ENCODE measurements around the gene PRXL2A. TPM values are rescaled to one million over a fixed set of nuclear protein-coding genes. Genes with fewer than 3 reads are reported as not detected.

Gene PRXL2A
- total RNA-seq, 1 donor, result 5.1 TPM

GRCh38 chr10:80457554-80458262, 49.4 kb downstream of the PRXL2A start:
- H4K20me1 ChIP-seq (ENCODE audit: insufficient read depth, low read length), result peaks cover 30% of the 10 kb centered on the region
- H2AFZ ChIP-seq (ENCODE audit: low read length), result no peak overlapping the region
- no peak for TF ChIP-seq CTCF (IDR thresholded peaks at IDR 0.05; ENCODE audit: extremely low read depth, low read depth, low read length)
- no peak overlapping the region for H3K4me2 ChIP-seq (ENCODE audit: insufficient read depth, low read length)
- DNase-seq (ENCODE audit: insufficient read length, low spot score, missing footprints), result peak; percentile 72
- no peak overlapping the region for H3K4me3 ChIP-seq (ENCODE audit: insufficient read depth, low read length)
- no peaks in the 10 kb centered on the region for H3K9me3 ChIP-seq (ENCODE audit: low read depth, low read length)
- no peak overlapping the region for H3K27ac ChIP-seq (ENCODE audit: low read depth, low read length)
- no peaks in the 10 kb centered on the region for H3K36me3 ChIP-seq (ENCODE audit: insufficient read depth, low read length)
- H3K79me2 ChIP-seq (ENCODE audit: insufficient read depth, low read length), result peaks cover 72% of the 10 kb centered on the region
- H3K4me1 ChIP-seq (ENCODE audit: insufficient read depth, low read length), result peaks cover 44% of the 10 kb centered on the region
- no peaks in the 10 kb centered on the region for H3K27me3 ChIP-seq (ENCODE audit: insufficient read depth, low read length)

- H3K27ac ChIP-seq (ENCODE audit: low read depth, low read length), result no peak overlapping the region
- H2AFZ ChIP-seq (ENCODE audit: low read length), result no peak overlapping the region
- peak; percentile 63 for DNase-seq (ENCODE audit: insufficient read length, low spot score, missing footprints)
- H3K36me3 ChIP-seq (ENCODE audit: insufficient read depth, low read length), result no peaks in the 10 kb centered on the region
- peaks cover 72% of the 10 kb centered on the region for H3K79me2 ChIP-seq (ENCODE audit: insufficient read depth, low read length)
- no peak for TF ChIP-seq CTCF (IDR thresholded peaks at IDR 0.05; ENCODE audit: extremely low read depth, low read depth, low read length)
- H3K27me3 ChIP-seq (ENCODE audit: insufficient read depth, low read length), result no peaks in the 10 kb centered on the region
- H3K9me3 ChIP-seq (ENCODE audit: low read depth, low read length), result no peaks in the 10 kb centered on the region
- H3K4me1 ChIP-seq (ENCODE audit: insufficient read depth, low read length), result peaks cover 50% of the 10 kb centered on the region
- H3K4me3 ChIP-seq (ENCODE audit: insufficient read depth, low read length), result no peak overlapping the region
- H3K4me2 ChIP-seq (ENCODE audit: insufficient read depth, low read length), result no peak overlapping the region
- H4K20me1 ChIP-seq (ENCODE audit: insufficient read depth, low read length), result peaks cover 31% of the 10 kb centered on the region
Measured at GRCh38 chr10:80458263-80458625, 49.9 kb downstream of the PRXL2A start.

- no peaks in the 10 kb centered on the region for H3K27me3 ChIP-seq (ENCODE audit: insufficient read depth, low read length)
- peaks cover 50% of the 10 kb centered on the region for H3K4me1 ChIP-seq (ENCODE audit: insufficient read depth, low read length)
Measured at GRCh38 chr10:80458638-80459037, 50.3 kb downstream of the PRXL2A start.

More at GRCh38 chr10:80458638-80459037, 50.3 kb downstream of the PRXL2A start:
- Histone ChIP-seq H3K79me2 (ENCODE audit: insufficient read depth, low read length) (peaks cover 74% of the 10 kb centered on the region), H3K36me3 (ENCODE audit: insufficient read depth, low read length) (no peaks in the 10 kb centered on the region), H3K4me3 (ENCODE audit: insufficient read depth, low read length) (no peak overlapping the region), H3K4me2 (ENCODE audit: insufficient read depth, low read length) (no peak overlapping the region), H3K27ac (ENCODE audit: low read depth, low read length) (no peak overlapping the region), H3K9me3 (ENCODE audit: low read depth, low read length) (no peaks in the 10 kb centered on the region), H4K20me1 (ENCODE audit: insufficient read depth, low read length) (peaks cover 33% of the 10 kb centered on the region), H2AFZ (ENCODE audit: low read length) (no peak overlapping the region)
- peak; percentile 34 for DNase-seq (ENCODE audit: insufficient read length, low spot score, missing footprints)
- no peak for TF ChIP-seq CTCF (IDR thresholded peaks at IDR 0.05; ENCODE audit: extremely low read depth, low read depth, low read length)
